Measurements from ENCODE around the gene HRAS. TPM values are rescaled to one million over a fixed set of nuclear protein-coding genes. Genes with fewer than 3 reads are reported as not detected.

The HRAS gene
- total and polyA plus RNA-seq, 4 donors, result 4.7 to 17.4 (median 10.9) TPM

- Histone ChIP-seq H3K27ac (ENCODE audit: low read depth in 1 of 2, low read length in 2 of 2) (no peak overlapping the region), H3K4me3 (ENCODE audit: low read depth in 1 of 3, low read length in 3 of 3) (no peak overlapping the region), H3K27me3 (ENCODE audit: control insufficient read depth in 4 of 4, insufficient read depth in 4 of 4, low read length in 3 of 4) (no peaks in the 10 kb centered on the region), H3K9ac (ENCODE audit: low read depth in 1 of 2, low read length in 2 of 2) (no peak overlapping the region), H3K36me3 (ENCODE audit: control insufficient read depth in 4 of 4, insufficient read depth in 3 of 4, low read depth in 1 of 4, low read length in 3 of 4) (peaks cover 25 to 77% (median 36%) of the 10 kb centered on the region in 4 donors), H3K4me1 (ENCODE audit: control insufficient read depth in 4 of 4, insufficient read depth in 4 of 4, low read length in 3 of 4) (no peaks in the 10 kb centered on the region), H3K9me3 (ENCODE audit: control insufficient read depth in 4 of 4, low read length in 3 of 4) (no peaks in the 10 kb centered on the region)
- 98% methylated on average over 31 of the region's 31 CpGs for WGBS
- no peak for DNase-seq (ENCODE audit: low spot score)
- TF ChIP-seq SP1 (IDR thresholded peaks at IDR 0.05) (no peak), EGR1 (IDR thresholded peaks at IDR 0.05; ENCODE audit: low read depth in 2 of 2) (no peak), MAX (IDR thresholded peaks at IDR 0.05) (no peak), REST (IDR thresholded peaks at IDR 0.05) (no peak), ATF3 (IDR thresholded peaks at IDR 0.05) (no peak), TAF1 (conservative IDR thresholded peaks at IDR 0.05) (no peak), HNF4A (conservative IDR thresholded peaks at IDR 0.05) (no peak), RXRA (IDR thresholded peaks at IDR 0.05) (no peak), RAD21 (IDR thresholded peaks at IDR 0.05) (no peak), NR2F2 (IDR thresholded peaks at IDR 0.05) (no peak)
Observed at GRCh38 chr11:497565-498296, 37.6 kb downstream of the HRAS start.

GRCh38 chr11:496834-497564 lies 38.4 kb downstream of the HRAS start:
- 96% methylated on average over 34 of the region's 34 CpGs for WGBS
- TF ChIP-seq RAD21 (IDR thresholded peaks at IDR 0.05) (no peak), CTCF (IDR thresholded peaks at IDR 0.05; ENCODE audit: low read depth, low read length, missing input control) (no peak), HNF4A (conservative IDR thresholded peaks at IDR 0.05) (no peak), NR2F2 (IDR thresholded peaks at IDR 0.05) (no peak)
- DNase-seq (ENCODE audit: low spot score), result no peak
- Histone ChIP-seq H3K27me3 (ENCODE audit: control insufficient read depth in 4 of 4, insufficient read depth in 4 of 4, low read length in 3 of 4) (no peaks in the 10 kb centered on the region), H3K9me3 (ENCODE audit: control insufficient read depth in 4 of 4, low read length in 3 of 4) (no peaks in the 10 kb centered on the region), H3K4me1 (ENCODE audit: control insufficient read depth in 4 of 4, insufficient read depth in 4 of 4, low read length in 3 of 4) (no peaks in the 10 kb centered on the region), H3K36me3 (ENCODE audit: control insufficient read depth in 4 of 4, insufficient read depth in 3 of 4, low read depth in 1 of 4, low read length in 3 of 4) (peaks cover 25 to 79% (median 37%) of the 10 kb centered on the region in 4 donors), H3K4me3 (ENCODE audit: low read depth in 1 of 3, low read length in 3 of 3) (no peak overlapping the region), H3K9ac (ENCODE audit: low read depth in 1 of 2, low read length in 2 of 2) (no peak overlapping the region), H3K27ac (ENCODE audit: low read depth in 1 of 2, low read length in 2 of 2) (no peak overlapping the region)

All from liver (tissue), 9 donors.